Thyroid gland (tissue), 4 donors: Measurements from ENCODE around the gene RAB31. TPM values are rescaled to one million over a fixed set of nuclear protein-coding genes. Genes with fewer than 3 reads are reported as not detected.

Experiments
- DNase-seq, 2 donors: peaks; one replicate each; pipeline ENCODE4 v3.0.0-alpha.2; 2019
- H3K27ac ChIP-seq, 3 donors: fragments of 200-600 bp; sonication (generic); 1 replicate in 2 of 3; 2 replicates in 1 of 3; pipeline ENCODE4 v1.5.1; 2016 to 2019; ENCODE audit warnings: mild to moderate bottlenecking in 1 of 3, moderate library complexity in 1 of 3
- H3K27me3 ChIP-seq: fragments of 200-600 bp; sonication (generic); one replicate; pipeline ENCODE4 v1.5.1; 2019
- H3K36me3 ChIP-seq, 2 donors: fragments of 200-600 bp; sonication (generic); one replicate each; pipeline ENCODE4 v1.5.1; 2016 to 2019
- H3K4me1 ChIP-seq, 2 donors: fragments of 200-600 bp; sonication (generic); one replicate each; pipeline ENCODE4 v1.5.1; 2017 to 2019
- H3K4me3 ChIP-seq, 3 donors: fragments of 200-600 bp; sonication (generic); replicated peaks in 1 of 3; 1 replicate in 2 of 3; 2 replicates in 1 of 3; pipeline ENCODE4 v1.5.1; 2016; ENCODE audit warnings: mild to moderate bottlenecking in 1 of 3
- H3K9me3 ChIP-seq: fragments of 200-600 bp; sonication (generic); one replicate; pipeline ENCODE4 v1.5.1; 2017
- CTCF ChIP-seq, 6 experiments: fragments of 200-600 bp in 3 of 6; fragments of 450-650 bp in 3 of 6; sonication (generic) in 3 of 6; IDR thresholded peaks; one replicate each; pipeline ENCODE4 v1.5.1; 2016 to 2019; ENCODE audit warnings: antibody characterized with exemption in 6 of 6, mild to moderate bottlenecking in 2 of 6, inconsistent platforms in 1 of 6, moderate library complexity in 1 of 6
- POLR2A ChIP-seq, 2 donors: fragments of 450-650 bp; IDR thresholded peaks; one replicate each; pipeline ENCODE4 v1.6.1; 2017; ENCODE audit warnings: antibody characterized with exemption in 2 of 2, mild to moderate bottlenecking in 2 of 2, moderate library complexity in 1 of 2
- WGBS, 2 donors: methylation state at CpG; one replicate each; pipeline ENCODE4 v1.1.5; 2017; 5-methylcytosine and 5-hydroxymethylcytosine counted together
- intact Hi-C: fragments of 100-400 bp; cut with DNase I; formaldehyde crosslinking; loops from one replicate; pipeline ENCODE4 v1.15.1; 2023
- total RNA-seq, 4 donors: library from RNA; depleted of rRNA; stranded (reverse); fragments of >200 nt; gene quantifications; one replicate each; pipeline ENCODE4 v1.2.3, GENCODE V29; 2016

The RAB31 gene
- total RNA-seq, 4 donors from 2014 or later = 33.9 to 72.7 (median 40.8) TPM

DNA sequence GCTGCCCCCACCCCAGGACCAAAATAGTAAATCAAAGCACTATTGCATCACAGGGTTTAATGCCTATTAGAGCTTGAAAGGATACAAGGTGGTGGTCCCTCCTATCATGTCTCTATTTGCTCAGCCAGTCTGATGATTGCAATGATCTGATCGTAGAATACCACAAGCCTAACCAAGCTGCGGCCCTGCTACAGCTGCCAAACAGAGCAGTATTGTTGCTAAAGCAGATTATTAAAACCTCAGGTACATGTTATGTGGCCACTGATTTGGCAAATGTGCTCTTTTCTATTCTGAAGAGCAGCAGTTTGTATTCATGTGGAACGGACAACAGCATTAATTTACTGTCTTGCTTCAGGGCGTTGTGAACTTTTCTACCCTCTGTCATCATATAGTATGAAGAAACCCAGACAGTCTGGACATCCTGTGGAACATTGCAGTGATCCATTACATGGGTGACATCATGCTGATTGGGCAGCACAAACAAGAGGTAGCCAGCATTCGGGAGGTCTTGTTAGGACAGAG is 197.4 kb downstream of the RAB31 start:
- Histone ChIP-seq H3K4me3 (no peak overlapping the region), H3K27ac (no peak overlapping the region), H3K27me3 (no peaks in the 10 kb centered on the region), H3K4me1 (no peaks in the 10 kb centered on the region), H3K9me3 (no peaks in the 10 kb centered on the region), H3K36me3 (no peaks in the 10 kb centered on the region)
- no peak for DNase-seq
- 64 to 69% methylated on average over 5 of the region's 5 CpGs for WGBS, 2 donors
- TF ChIP-seq CTCF (IDR thresholded peaks at IDR 0.05) (no peak), POLR2A (IDR thresholded peaks at IDR 0.05) (no peak)
- intact Hi-C loops = no loop called here

DNA sequence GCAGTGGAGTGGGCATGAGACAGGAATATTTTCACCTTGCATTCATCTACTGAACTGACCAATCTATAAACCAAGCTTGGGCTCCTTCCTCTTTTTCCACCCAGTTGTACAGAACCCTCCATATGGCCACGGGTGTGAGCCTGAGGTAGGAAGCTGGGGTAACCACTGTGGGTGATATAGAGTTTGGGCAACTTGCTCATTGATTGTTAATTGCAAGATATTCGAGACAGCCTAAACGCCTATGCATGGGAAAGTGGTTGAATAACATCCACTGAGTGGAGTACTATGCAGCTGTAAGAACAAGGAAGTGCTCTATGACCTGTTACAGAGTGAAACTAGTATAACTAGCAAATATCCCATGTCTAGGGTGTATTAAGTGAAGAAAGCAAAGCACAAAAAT is 198.4 kb downstream of the RAB31 start:
- TF ChIP-seq POLR2A (IDR thresholded peaks at IDR 0.05) (no peak), CTCF (IDR thresholded peaks at IDR 0.05) (no peak)
- intact Hi-C loops = no loop called here
- no peaks in the 10 kb centered on the region for H3K36me3 ChIP-seq
- 88 to 96% methylated on average over 3 of the region's 3 CpGs for WGBS, 2 donors
- DNase-seq = no peak
- H3K27me3 ChIP-seq = no peaks in the 10 kb centered on the region
- H3K27ac ChIP-seq = no peak overlapping the region
- no peaks in the 10 kb centered on the region for H3K9me3 ChIP-seq
- H3K4me3 ChIP-seq = no peak overlapping the region
- H3K4me1 ChIP-seq = no peaks in the 10 kb centered on the region

- Histone ChIP-seq H3K9me3 (no peaks in the 10 kb centered on the region), H3K4me1 (no peaks in the 10 kb centered on the region), H3K36me3 (no peaks in the 10 kb centered on the region), H3K27me3 (no peaks in the 10 kb centered on the region), H3K4me3 (no peak overlapping the region), H3K27ac (no peak overlapping the region)
- intact Hi-C loops = no loop called here
- TF ChIP-seq POLR2A (IDR thresholded peaks at IDR 0.05) (no peak), CTCF (IDR thresholded peaks at IDR 0.05) (no peak)
- no peak for DNase-seq
- 87 to 89% methylated on average over 4 of the region's 4 CpGs for WGBS, 2 donors
Observed at GRCh38 chr18:9907867-9908266, 199.8 kb downstream of the RAB31 start.

GRCh38 chr18:9910071-9910470 is 202.0 kb downstream of the RAB31 start:
- no peak for TF ChIP-seq CTCF (IDR thresholded peaks at IDR 0.05)
- TF ChIP-seq POLR2A (IDR thresholded peaks at IDR 0.05) = no peak
- intact Hi-C loops = no loop called here

GRCh38 chr18:9910661-9911060 is 202.6 kb downstream of the RAB31 start:
- peaks cover 0 to 4% of the 10 kb centered on the region in 2 donors for H3K4me1 ChIP-seq
- H3K9me3 ChIP-seq = no peaks in the 10 kb centered on the region
- intact Hi-C loops = no loop called here
- WGBS, 2 donors = 87 to 96% methylated on average over 2 of the region's 2 CpGs
- H3K27ac ChIP-seq = no peak overlapping the region
- TF ChIP-seq POLR2A (IDR thresholded peaks at IDR 0.05) (no peak), CTCF (IDR thresholded peaks at IDR 0.05) (no peak)
- DNase-seq = no peak
- H3K4me3 ChIP-seq = no peak overlapping the region
- no peaks in the 10 kb centered on the region for H3K36me3 ChIP-seq
- H3K27me3 ChIP-seq = no peaks in the 10 kb centered on the region

More at GRCh38 chr18:9910071-9910470, 202.0 kb downstream of the RAB31 start:
- H3K27me3 ChIP-seq = no peaks in the 10 kb centered on the region
- H3K4me3 ChIP-seq = no peak overlapping the region
- no peaks in the 10 kb centered on the region for H3K4me1 ChIP-seq
- DNase-seq = no peak
- no peaks in the 10 kb centered on the region for H3K36me3 ChIP-seq
- H3K27ac ChIP-seq = no peak overlapping the region
- H3K9me3 ChIP-seq = no peaks in the 10 kb centered on the region
